GM18499 (cell line): ENCODE results near the gene SLC24A3.
"Not testable (repeated sequence)": the region's sequence is repeated elsewhere in the genome, so short reads cannot be mapped to it uniquely, and the experiment has no call there.

Experiments
- ATAC-seq: cut with Tn5 transposase; IDR thresholded peaks from one replicate; pipeline ENCODE4 v1.9.1; 2021; ENCODE audit warnings: moderate number of reproducible peaks; ENCODE audit not compliant: insufficient read depth, unreplicated experiment

Gene SLC24A3

DNA sequence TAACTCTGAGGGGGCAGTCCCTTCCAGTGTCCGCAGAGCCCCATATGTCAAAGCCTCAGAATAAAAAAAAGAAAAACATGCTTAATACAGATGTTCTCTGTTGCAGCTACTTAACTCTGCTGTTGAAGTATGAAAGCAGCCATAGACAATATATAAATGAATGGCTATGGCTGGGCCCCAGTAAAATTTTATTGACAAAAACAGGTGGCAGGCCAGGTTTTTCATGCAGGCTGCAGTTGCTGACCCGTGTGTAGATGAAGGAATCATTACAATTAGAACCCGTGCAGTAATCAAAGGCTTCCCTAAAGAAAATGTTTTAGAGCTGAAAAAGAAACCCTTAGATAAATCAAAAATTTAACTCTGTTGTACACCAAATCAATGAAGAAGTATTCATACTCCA is 532.7 kb downstream of the SLC24A3 start:
- ATAC-seq: no peak

DNA sequence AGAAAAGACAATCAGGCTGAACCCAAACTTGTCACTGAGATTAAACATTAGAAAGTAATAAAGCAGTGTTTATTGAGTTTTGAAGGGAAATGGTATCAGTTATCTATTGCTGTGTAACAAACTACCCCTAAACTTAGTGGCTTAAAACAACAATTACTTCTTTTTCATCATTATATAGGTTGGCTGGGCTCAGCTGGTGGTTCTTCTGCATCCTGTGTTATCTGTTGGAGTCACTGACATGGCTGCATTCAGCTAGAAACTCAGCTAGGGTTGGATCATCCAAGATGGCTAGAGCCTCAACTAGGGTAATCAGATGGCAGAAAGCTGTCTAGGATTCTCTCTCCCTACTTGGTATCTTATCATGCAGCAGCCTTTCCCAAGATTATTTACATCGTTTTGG is 533.1 kb downstream of the SLC24A3 start:
- ATAC-seq: no peak

DNA sequence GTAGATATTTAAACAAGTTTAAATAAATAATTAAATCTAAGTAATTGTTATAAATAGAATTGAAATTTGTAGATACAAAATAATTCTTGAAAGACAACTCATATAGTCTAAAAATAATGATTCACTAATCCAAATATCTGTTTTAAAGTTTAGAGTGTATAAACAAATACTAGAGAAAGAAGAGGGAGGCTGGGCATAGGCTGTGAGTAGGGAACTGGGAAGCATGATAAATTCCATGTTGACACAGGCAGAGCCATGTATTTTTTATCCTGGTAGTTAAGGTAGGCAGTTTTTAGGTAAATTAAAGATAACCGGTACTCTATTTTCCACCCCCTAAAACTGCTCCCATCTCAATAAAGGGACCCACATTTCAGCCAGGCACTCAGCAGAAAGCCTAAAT is 534.0 kb downstream of the SLC24A3 start:
- ATAC-seq: no peak

DNA sequence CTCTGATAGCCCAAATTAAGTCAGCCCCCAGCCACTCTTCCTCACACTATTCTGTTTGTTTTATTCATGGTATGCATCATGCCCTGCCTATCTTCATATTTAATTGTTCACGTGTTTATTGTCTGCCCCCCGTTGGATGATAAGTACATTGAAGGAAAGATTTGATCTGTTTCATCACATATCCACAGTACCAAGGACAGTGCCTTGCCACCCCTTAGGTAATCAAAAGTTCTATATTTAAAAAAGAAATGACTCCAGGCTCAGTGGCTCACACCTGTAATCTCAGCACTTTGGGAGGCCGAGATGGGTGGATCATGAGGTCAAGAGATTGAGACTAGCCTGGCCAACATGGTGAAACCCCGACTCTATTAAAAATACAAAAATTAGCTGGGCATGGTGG is 535.5 kb downstream of the SLC24A3 start:
- no peak for ATAC-seq

DNA sequence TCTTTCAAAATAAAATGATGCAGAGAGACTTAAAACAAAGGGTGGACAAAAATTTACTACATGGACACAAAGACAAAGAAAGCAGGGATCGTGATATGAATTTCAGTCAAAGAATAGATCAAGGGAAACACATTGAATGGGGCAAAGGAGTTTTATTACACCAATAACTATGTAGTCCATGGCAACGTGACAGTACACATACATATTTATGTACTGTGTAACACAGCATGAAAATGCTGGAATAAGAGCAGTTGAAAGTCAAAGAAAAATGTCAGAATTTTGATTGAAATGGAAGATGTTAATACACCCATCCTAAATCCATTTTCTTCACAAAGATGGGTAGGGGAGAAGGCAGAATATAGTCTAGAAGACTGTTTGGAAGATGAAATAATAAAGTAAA is 536.2 kb downstream of the SLC24A3 start:
- no peak for ATAC-seq

DNA sequence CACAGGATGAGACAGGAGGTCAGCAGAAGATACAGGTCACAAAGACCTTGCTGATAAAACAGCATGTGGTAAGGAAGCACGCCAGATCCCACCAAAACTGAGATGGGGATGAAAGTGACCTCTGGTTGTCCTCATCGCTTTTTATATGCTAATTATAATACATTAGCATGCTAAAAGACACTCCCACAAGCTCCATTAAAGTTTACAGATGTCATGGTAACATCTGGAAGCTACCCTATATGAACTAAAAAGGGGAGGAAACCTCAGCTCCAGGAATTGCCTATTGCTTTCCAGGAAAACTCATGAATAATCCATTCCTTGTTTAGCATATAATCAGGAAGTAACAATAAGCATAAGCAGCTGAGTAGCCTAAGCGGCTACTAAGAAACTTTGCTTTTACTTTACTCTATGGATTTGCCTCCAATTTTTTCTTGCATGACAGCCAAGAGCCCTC is 537.2 kb downstream of the SLC24A3 start:
- no peak for ATAC-seq

DNA sequence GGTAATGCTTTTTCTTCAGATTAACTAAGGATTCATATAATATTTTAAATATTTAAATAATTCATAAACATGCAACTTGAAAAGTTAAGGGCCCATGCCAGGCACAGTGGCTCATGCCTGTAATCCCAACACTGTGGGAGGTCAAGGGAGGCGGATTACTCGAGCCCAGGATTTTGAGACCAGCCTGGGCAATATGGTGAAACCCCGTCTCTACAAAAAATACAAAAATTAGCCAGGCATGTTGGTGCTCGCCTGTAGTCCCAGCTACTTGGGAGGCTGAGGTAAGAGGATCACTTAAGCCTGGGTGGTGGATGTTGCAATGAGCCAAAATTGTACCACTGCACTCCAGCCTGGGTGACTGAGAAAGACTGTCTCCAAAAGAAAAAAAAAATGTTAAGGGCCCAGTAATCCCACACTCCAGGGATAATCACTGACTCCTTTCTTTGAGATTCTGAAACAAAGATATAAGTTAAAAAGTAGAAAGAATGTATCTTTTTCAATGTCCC is 537.7 kb downstream of the SLC24A3 start:
- no peak for ATAC-seq

DNA sequence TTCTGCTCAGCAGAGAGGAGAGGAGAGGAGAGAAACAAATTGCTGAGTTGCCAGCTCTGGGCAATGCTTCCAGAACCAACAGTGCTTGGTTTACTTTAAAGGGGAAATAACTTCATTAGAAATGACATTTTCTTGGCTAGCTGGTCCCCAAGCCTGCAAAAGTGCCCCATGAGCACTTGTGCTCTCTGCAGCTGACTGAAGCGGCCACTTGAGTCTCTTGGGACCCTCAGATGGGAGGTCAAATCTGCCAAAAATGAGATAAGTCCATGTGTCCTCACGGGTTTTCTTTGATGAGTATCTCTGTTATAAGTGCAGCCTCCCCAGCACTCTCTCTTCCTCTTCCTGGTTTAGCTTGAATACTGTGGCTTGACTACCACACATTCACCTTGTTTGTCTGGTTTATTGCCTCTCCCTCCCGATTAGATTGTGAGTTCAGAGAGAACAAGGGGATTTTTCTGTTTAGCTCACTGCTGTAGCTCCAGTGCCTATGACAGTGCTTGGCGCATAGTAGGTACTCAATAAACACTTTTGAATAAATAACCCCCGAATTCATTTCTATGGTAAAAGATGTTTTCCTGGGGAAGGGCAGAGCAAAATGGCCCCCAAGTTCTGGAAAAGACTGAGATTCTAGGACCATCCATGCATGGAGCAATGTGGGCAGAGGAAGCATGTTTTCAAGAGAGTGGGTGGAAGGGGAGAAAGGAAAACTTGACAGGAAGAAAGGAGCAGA is 538.6 kb downstream of the SLC24A3 start:
- no peak for ATAC-seq

DNA sequence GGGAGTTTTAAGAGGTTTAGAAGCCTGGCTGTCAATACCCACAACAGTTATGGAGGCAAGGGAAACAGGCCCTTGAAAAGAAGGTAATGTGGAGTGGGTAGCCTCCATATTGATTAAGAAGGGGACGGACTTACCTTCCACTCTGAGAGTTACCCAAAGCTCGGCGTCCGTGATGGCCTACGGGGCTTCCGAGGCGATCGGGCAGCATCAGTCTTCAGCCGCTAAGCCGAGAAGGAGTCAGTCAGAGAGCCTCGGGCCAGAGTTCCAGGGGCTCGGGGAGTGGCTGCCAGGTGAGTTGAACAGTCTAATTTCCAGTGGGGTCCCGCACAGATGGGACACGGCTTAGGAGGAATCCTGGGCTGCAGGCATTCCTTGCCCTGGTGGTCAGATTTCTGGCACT is 541.8 kb downstream of the SLC24A3 start:
- ATAC-seq: not testable (repeated sequence)

DNA sequence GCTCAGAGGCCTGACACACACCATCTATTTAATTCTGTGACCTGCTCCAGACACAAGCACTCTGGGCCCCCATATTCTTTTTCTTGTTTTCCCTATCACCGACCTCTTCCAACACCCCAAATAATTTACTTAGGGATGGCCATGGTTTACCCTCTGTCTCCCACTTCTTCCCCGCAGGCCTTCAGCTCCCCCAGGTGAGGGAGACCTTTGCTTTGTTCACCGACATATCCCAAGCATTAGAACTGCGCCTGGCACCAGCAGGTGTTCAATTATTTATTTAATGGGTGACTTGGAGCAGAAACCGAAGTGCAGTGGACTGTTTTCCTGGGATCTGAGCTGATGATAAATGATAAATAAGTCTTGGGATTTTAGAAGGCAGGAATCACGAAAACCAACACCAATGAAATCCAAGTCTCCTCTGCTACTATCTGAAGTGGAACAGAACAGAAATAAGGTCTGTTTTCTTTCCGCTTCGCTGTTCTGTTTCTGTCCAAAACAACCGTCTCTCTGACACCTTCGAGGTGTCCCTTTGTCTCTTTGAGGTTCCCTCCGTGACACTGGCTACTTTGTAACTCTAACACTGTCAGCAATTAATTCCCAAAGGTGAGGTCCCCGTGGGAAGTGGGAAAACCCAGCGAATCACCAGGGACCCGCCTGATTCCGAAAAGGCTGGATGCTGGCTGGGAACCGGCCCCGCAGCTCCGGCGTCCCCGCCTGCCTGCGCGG is 544.5 kb downstream of the SLC24A3 start:
- ATAC-seq: no peak

DNA sequence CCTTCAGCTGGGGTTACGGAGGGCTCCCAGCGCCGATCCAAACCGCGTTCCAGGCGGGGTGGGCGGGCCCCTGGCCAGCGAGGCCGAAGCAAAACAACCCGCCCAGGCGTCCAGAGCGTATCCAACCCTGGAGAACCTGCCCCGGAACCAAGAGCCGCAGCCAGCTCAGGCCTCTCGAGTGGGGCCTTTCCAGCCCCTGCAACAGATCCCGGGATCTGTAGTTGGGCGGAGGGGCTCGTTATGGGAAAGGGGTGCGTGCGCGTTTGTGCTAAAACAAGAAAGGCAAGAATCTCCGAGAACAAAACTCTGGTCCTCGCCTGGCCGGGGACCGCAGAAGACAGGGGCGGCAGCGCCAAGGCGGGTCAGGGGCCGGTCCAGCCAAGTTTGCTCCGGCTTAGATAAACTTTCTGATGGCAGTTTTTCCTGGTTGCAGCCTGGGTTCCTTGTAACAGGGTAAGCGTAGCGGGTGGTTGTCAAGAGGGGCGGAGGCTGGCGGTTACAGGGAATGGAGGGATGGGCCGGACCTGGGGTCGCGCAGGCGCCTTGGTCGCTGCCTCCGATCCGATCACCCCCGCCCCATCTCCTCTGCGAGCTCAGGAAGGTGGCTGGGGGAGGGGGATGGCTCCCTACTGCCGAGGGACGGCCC is 545.2 kb downstream of the SLC24A3 start:
- ATAC-seq: no peak

DNA sequence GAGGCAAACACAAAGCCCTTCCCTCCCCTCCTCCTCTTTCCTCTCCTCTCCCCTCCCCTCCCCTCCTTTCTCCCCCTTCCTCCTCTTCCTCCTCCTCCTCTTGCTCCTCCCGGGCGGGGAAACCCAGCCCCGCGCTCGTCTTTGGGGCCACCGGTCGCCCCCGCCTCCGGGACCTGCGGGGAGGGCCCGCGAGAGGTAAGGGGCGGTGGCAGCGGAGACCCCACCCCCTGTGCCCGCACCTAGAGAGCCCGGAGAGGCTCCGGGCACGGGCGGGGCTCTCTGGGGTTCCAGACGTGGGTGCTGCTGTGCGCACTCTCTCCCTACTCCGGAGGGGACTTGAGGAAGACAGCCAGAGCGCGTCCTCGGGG is 545.7 kb downstream of the SLC24A3 start, which contains the start of gene RIN2:
RIN2 (plus strand) TSS at position 126 of the 368 bp plus-strand sequence. CDS start 131,344 bp downstream, outside the sequence.
- no peak for ATAC-seq

DNA sequence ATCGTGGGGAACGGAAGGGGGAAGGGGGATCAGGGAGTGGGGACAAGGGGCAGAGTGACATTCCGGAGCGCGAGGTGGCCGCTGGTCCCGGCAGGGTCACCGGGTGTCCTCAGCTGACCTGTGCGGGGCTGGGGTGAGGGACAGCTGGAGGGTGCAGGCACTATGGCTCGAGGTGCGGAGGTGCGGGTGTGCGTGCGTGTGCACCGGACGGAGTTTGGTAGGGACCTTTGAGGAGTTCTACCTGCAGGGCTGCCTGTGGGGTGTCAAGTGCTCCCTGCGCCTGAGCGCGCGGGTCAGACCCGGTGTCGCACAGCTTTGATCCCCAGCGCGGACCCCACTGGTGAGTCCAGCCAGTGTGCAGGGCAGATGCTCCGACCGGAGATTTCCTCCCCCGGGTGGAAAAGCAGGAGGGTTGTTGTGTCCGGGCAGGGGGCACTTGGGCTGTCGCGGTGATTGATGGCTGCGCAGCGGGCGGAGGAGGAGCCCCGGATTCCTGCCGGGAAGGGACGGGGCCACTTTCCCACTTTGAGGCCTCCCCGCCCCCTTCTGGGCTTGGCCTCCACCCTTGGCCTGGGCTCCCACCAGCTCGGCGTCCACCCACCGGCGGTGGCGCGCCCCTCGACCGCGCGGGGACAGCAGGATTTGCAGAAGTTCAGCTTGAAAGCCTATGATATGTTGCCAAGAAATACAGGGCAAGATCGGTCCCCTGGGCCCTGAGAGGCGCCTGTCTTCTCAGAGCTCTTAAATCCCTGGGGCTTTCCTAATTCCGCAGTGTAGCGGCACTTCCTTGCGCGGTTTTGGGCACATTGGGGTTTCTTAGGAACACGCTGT is 546.3 kb downstream of the SLC24A3 start:
- ATAC-seq: no peak

DNA sequence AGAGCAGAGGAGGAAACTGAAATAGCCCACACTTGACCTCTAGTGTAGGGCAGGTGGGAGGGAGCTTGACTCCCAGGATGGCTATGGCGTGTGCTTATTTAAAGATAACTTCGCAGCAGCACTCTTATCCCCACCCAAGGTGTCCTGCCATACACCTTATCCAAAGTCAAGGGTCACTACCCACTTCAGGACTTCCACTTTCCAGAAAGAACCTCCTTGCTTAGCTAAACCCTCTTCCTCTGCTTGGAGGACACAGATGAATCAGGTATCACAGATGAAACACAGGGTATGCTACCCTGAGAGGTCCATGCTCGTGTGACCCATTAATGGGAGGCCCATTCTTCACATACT is 547.9 kb downstream of the SLC24A3 start:
- no peak for ATAC-seq

DNA sequence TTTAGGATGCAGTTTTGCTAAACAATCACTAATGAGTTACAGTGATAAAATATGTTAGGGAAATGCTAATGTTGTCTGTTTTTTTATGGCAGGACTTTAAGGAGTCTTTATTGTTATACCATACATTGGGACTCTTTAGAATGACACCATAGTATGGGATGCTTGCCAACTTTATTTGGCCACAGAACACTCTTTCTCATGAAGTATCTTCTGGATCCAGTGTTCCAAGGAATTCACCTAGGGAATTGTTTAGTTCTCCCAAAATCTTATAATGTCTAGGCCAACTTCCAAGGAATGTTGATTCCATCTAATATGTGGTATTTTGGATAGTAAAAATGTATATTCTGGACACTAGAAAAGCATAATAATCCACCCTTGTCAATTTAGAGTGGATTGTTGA is 548.9 kb downstream of the SLC24A3 start:
- ATAC-seq: no peak

DNA sequence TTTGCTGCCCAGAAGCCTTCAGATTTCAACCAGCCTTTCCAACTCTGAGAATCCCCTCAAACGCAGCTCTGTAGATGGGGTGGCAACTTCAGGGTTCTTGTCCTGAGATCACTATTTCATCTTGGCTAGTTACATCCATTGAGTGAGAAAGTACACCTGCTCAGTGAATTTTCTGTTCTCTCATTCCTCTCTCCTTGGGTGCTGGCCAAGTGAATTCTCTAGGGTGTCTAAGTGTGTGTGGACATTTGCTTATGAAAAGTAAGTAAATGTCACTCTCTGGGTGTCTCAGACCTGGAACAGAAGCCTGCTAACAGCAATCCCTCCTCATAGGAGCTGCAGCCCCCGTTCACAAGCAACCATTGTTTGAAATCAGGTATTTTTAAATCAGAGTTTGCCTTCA is 549.4 kb downstream of the SLC24A3 start:
- no peak for ATAC-seq

DNA sequence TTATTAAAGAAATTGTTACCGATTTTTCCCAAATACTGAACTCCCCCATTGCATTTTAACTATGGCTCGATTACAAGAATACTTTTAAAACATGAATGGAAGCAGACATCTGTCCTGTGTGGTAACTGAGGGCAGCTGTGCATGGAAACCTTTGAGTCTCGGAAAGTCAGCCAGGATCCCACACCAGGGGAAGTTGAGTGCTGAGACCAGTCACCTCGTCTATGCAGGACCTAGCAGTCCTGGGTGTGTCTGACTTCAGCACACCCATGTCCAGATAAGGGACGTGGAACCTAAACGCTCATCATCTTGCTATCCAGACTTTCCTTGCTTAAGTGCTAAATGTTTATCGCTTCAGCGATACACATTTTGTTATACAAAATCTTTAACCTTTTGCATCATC is 551.8 kb downstream of the SLC24A3 start:
- ATAC-seq: no peak

DNA sequence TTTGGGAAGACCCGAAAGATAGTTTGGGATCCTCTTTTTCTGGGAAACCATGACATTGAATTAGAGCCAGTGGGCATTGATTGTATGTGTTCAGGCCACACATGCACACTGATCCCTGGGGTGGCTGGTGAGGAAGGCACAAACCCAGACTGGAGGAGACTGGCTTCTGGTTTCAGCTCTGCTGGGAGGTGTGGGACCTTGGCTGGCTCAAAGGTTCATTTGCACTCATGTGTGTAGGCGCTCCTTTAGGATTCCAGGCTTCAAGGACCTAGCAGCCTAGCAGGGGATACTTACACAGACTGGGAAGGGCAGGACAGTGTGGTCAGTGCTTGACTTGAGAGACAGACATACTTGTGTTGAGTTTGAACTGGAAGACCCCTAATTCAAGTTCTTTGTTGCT is 552.8 kb downstream of the SLC24A3 start:
- no peak for ATAC-seq

DNA sequence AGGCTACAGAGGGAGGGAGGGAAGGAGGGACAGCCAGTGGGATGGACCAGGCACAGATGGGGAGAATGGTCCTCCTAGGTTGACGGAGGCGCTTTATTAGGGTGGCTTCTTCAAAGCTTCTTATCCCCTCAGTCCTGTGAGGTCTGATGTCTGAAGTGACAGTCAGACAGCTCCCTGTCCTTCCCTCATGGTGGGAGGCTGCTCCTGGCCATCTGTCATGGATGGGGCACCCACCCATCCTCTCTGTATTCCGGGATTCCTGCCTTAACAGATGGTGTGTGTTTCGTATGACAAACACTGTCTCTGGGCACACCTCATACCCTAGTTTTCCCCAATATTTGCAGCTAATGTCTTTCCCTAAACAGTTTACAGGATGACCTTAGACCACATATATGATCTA is 553.5 kb downstream of the SLC24A3 start:
- ATAC-seq: no peak

DNA sequence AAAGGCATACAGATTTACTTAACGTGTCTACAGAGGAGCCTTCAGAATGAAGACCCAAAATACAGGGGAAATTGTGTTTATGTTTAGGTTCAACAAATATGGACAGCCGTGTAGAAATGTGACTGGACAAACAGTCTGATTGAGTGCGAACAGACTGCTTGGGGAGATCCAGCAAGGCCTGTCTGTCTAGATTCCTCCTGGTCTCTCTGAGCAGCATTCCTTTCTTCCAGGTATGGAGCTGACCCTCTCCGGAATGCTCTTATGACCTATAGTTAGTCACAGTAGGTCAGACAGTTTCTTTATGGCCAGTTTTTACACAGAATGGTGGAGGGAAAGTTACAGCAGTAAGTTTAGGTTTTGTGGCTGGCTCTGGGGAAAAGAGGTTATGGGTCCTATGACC is 554.6 kb downstream of the SLC24A3 start:
- ATAC-seq: no peak
